Liver (tissue), 3 donors: ENCODE results near the gene UBE3A.

Experiments used
- ATF3 ChIP-seq: IDR thresholded peaks from 2 replicates; pipeline ENCODE4 v1.6.1; 2016; ENCODE audit warnings: antibody characterized with exemption
- CTCF ChIP-seq: fragments of 150-350 bp; IDR thresholded peaks from 2 replicates; pipeline ENCODE4 v1.5.1; 2017; ENCODE audit warnings: improper control_type of control experiment, low read depth, low read length; ENCODE audit not compliant: missing input control
- EGR1 ChIP-seq, 2 donors: IDR thresholded peaks; 2 replicates each; pipeline ENCODE4 v1.6.1; 2016 to 2018; ENCODE audit warnings: antibody characterized with exemption in 2 of 2, low read depth in 2 of 2
- GABPA ChIP-seq, 2 donors: IDR thresholded peaks in 1 of 2; conservative IDR thresholded peaks in 1 of 2; 2 replicates each; pipeline ENCODE4 v1.6.1; 2016; ENCODE audit warnings: antibody characterized with exemption in 2 of 2, mild to moderate bottlenecking in 1 of 2, moderate library complexity in 1 of 2
- HNF4G ChIP-seq: IDR thresholded peaks from 2 replicates; pipeline ENCODE4 v1.6.1; 2016; ENCODE audit warnings: antibody characterized with exemption
- JUND ChIP-seq, 2 donors: IDR thresholded peaks; 2 replicates each; pipeline ENCODE4 v1.6.1; 2016; ENCODE audit warnings: antibody characterized with exemption in 2 of 2
- MAX ChIP-seq: IDR thresholded peaks from 2 replicates; pipeline ENCODE4 v1.6.1; 2016; ENCODE audit warnings: antibody characterized with exemption
- REST ChIP-seq: IDR thresholded peaks from 2 replicates; pipeline ENCODE4 v1.6.1; 2016; ENCODE audit warnings: antibody characterized with exemption, mild to moderate bottlenecking
- SP1 ChIP-seq: IDR thresholded peaks from 2 replicates; pipeline ENCODE4 v1.6.1; 2018; ENCODE audit warnings: antibody characterized with exemption, mild to moderate bottlenecking
- YY1 ChIP-seq: IDR thresholded peaks from 2 replicates; pipeline ENCODE4 v1.6.1; 2016; ENCODE audit warnings: antibody characterized with exemption, mild to moderate bottlenecking
- donor health status: healthy.
- donor health status: healthy.

- TF ChIP-seq SP1 (no peak), CTCF (no peak), MAX (no peak), REST (no peak), YY1 (no peak), ATF3 (no peak), EGR1 (IDR thresholded peaks at IDR 0.05; ENCODE audit: low read depth in 2 of 2) (no peak), HNF4G (no peak), GABPA (IDR thresholded peaks at IDR 0.05 in 1 of 2, conservative IDR thresholded peaks at IDR 0.05 in 1 of 2) (no peak), JUND (IDR thresholded peaks at IDR 0.05) (no peak)
Measured at GRCh38 chr15:25374143-25374542, 64.7 kb downstream of the UBE3A start.
